ENCODE data around the gene TUFM.
A peak's percentile ranks its signal among the peaks of the same experiment; 100 is the strongest.
"Not testable (repeated sequence)": the region's sequence is repeated elsewhere in the genome, so short reads cannot be mapped to it uniquely, and the experiment has no call there.

TUFM gene

GRCh38 chr16:28822520-28823290, 23.4 kb downstream of the TUFM start, which contains the start of gene ATXN2L:
TSS of gene ATXN2L (plus strand) at chr16:28822999. CDS start at chr16:28823260, 261 bp downstream.
- peak within 1 kb of the TSS; percentile 96 for H3K27ac ChIP-seq
- TF ChIP-seq CTCF (IDR thresholded peaks at IDR 0.05) = no peak
- no peak for TF ChIP-seq ZFX (IDR thresholded peaks at IDR 0.05; ENCODE audit: borderline replicate concordance)

GRCh38 chr16:28821874-28822519, 24.2 kb downstream of the TUFM start:
- TF ChIP-seq ZFX (IDR thresholded peaks at IDR 0.05; ENCODE audit: borderline replicate concordance) (no peak), CTCF (IDR thresholded peaks at IDR 0.05) (no peak)
- H3K27ac ChIP-seq = peak overlapping the region; percentile 96

- not testable (repeated sequence) for H3K27ac ChIP-seq
Observed at GRCh38 chr16:28820546-28820945, 25.6 kb downstream of the TUFM start.

- TF ChIP-seq CTCF (IDR thresholded peaks at IDR 0.05) (no peak), ZFX (IDR thresholded peaks at IDR 0.05; ENCODE audit: borderline replicate concordance) (no peak)
- no peak overlapping the region for H3K27ac ChIP-seq
Observed at GRCh38 chr16:28820016-28820415, 26.1 kb downstream of the TUFM start.

- not testable (repeated sequence) for H3K27ac ChIP-seq
Observed at GRCh38 chr16:28807445-28808120, 38.6 kb downstream of the TUFM start.

GRCh38 chr16:28802235-28803019, 43.7 kb downstream of the TUFM start:
- H3K27ac ChIP-seq = not testable (repeated sequence)

Data from 22Rv1 (cell line).